ENCODE data around the gene C1QTNF1.
A peak's percentile ranks its signal among the peaks of the same experiment; 100 is the strongest.

The C1QTNF1 gene

GRCh38 chr17:79022507-79022991 lies 1.4 kb upstream of the C1QTNF1 start:
- H3K27ac ChIP-seq, result no peak overlapping the region
- ChIA-PET POLR2A (ENCODE audit: low non-redundant PET) (no interaction called here), CTCF (interaction anchor here (0.7 to 3.1 kb wide), 3 partner anchors 14 to 160 kb away, joined by 4 to 18 read pairs (median 5); no protein-coding TSS in a partner anchor)
- DNase-seq (ENCODE audit: low spot score), result no peak
- TF ChIP-seq CTCF (conservative IDR thresholded peaks at IDR 0.05; ENCODE audit: low read depth), result no peak

DNA sequence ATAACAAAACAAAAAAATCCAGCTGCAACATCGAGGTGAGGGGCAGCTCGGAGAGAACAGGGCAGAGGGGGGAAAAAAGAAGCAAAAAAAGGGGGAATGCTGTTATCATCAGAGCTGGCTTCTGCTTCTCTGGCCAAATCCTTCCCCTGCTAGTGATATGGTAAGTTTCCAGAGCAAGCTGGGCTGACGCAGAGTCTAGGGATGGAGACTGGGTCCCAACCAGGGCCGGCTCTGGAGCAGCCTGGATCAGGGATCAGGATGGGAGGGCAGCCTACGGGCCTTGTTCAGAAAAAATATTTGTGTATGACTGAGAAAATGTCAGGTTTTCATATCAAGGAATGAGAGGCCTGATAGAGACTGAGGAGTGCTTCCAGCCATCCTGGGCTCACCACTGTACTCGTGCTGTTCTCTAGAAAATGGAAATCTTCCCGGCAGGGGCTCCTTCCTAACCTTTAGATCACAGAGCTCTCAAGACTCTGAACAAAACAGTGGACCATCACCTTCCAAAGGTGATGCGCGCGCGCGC lies 726 bp upstream of the C1QTNF1 start:
- TF ChIP-seq CTCF (conservative IDR thresholded peaks at IDR 0.05; ENCODE audit: low read depth), result no peak
- H3K27ac ChIP-seq, result no peak overlapping the region
- no peak for DNase-seq (ENCODE audit: low spot score)
- CTCF ChIA-PET, result interaction anchor here (0.7 kb wide), 1 partner anchor 19 kb away, joined by 3 read pairs; no protein-coding TSS in a partner anchor
- POLR2A ChIA-PET (ENCODE audit: low non-redundant PET), result no interaction called here

DNA sequence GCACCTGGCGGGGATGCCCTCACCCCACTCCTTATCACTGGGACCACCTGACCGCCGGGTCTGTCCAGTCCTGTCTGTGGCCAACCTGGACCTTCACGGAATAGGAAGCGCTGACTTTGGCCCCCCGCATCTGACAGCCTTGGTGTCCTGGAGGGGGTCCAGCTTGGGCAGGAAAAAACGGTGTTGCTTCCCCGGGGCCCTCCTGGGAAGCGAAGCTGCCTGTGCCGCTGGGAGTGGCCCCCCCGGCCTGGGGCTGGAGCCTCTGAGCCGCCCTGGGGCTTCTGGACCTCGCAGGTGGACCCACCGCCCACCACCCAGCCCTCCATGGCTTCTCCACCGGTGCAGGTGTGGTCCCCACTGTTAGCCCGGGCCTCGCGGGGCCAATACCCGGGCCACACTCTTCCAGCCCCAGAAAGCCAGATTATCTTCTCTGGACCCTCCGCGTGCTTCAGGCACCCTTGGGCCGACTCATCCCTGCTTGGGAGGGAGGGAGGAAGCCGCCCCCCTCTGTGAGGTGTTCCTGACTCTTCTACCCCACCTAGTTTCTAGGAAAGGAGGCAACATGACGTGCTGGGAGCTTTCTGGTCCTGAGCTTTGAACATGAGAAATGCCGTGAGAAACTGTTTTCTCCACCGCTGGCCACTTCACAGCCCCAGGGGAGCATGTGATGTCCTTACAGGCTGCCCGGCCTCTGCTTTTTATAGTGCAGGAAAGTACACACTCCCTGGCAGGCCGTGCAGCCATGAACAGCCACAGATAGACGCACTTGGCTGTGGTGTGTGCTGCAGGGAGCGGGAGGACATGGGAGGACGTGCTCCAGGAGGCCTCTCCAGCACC lies 1.1 kb downstream of the C1QTNF1 start:
- no peak for DNase-seq (ENCODE audit: low spot score)
- CTCF ChIA-PET, result interaction anchor here (0.6 to 1.0 kb wide), 3 partner anchors 16 to 206 kb away, joined by 3 to 4 read pairs (median 4); no protein-coding TSS in a partner anchor
- peak overlapping the region; percentile 83; the same call in 1 of the 2 replicates for H3K27ac ChIP-seq
- POLR2A ChIA-PET (ENCODE audit: low non-redundant PET), result interaction anchor here (1.2 kb wide), 1 partner anchor 11 kb away, joined by 3 read pairs; no protein-coding TSS in a partner anchor
- TF ChIP-seq CTCF (conservative IDR thresholded peaks at IDR 0.05; ENCODE audit: low read depth), result no peak

DNA sequence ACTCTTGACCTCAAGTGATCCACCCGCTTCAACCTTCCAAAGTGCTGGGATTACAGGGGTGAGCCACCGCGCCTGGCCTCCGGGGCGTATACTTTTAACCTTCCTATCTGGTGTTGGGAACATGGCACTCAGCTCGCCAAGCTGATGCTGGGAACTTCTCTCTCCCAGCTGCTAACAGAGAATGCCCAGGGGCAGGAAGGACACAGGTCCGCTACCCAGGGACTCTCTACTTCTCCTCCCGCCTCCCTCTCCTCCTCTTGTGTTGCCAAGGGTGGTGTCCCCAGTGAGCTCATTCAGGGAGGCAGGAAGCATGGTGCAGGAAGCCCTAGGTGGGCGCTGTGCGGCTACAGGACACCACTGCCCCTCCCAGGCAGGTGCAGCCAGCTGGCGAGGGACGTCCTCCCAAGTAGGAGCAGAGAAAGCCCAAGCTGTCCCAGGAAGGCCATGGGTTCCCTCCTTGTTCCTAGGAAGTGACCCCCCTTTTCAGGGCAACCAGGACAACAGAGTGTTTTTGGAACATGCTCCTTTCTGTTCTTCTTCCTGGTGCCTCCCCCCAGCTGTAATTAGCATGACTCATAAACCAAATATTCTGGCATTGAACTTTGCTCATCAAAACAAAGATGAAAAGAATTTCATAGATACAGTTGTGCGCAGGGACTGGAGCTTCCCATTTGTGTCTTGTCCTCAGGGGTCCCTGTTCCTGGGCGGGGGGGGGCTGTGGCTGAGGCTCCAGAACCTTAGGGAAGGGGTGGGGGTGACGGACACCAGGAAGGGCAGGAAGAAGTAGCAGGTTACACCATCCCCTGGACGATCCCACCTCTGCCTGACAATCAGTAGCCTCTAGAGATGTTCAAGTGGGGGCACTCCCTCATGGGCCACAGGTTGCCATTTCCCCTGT lies 2.7 kb downstream of the C1QTNF1 start:
- peak overlapping the region; percentile 83 for H3K27ac ChIP-seq
- POLR2A ChIA-PET (ENCODE audit: low non-redundant PET), result interaction anchor here (1.2 kb wide), 1 partner anchor 10 kb away, joined by 3 read pairs; no protein-coding TSS in a partner anchor

DNA sequence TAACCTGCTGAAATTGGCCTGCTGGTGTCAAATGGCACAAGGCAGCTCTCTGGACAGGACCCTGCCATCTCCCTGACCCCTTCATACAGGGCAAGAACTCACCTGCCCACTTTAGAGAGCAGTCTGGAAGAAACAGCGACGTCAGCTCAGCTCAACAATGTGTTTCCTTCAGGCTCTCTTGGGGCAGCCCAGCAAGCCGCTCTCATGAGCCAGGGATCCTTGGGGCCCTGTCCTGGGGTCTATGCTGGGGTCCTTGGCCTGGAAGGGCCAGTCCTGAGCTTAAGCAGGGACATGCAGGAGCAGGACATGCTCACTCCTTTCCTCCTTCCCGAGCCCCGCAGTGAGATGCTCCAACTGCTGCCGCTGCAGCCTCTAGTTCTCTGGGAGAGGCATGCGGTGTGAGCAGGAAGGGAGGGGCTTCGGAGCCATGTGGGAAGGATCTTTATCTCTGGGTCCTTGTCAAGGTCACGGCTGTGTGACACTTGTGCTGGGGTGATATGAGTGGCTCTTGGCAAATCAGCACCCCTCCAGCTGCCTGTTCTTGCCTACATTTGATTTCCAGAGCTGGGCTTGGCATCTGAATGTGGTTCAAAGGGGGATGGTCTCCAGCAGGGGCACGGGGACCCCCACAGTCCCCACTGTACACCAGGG lies 3.4 kb downstream of the C1QTNF1 start:
- CTCF ChIA-PET, result interaction anchor here (0.7 to 1.2 kb wide), 3 partner anchors 15 to 55 kb away, joined by 3 to 4 read pairs (median 3); no protein-coding TSS in a partner anchor
- POLR2A ChIA-PET (ENCODE audit: low non-redundant PET), result interaction anchor here (0.6 kb wide), 1 partner anchor 67 kb away, joined by 9 read pairs; no protein-coding TSS in a partner anchor
- TF ChIP-seq CTCF (conservative IDR thresholded peaks at IDR 0.05; ENCODE audit: low read depth), result no peak

More for the DNA sequence above, 2.7 kb downstream of the C1QTNF1 start:
- CTCF ChIA-PET, result interaction anchor here (1.0 kb wide), 1 partner anchor 19 kb away, joined by 4 read pairs; no protein-coding TSS in a partner anchor
- no peak for TF ChIP-seq CTCF (conservative IDR thresholded peaks at IDR 0.05; ENCODE audit: low read depth)
- peak; percentile 90 for DNase-seq (ENCODE audit: low spot score)

More for the DNA sequence above, 3.4 kb downstream of the C1QTNF1 start:
- H3K27ac ChIP-seq, result peak overlapping the region; percentile 83
- no peak for DNase-seq (ENCODE audit: low spot score)

Measured in RWPE1 (cell line).